ENCODE data around the gene INTS15. TPM values are rescaled to one million over a fixed set of nuclear protein-coding genes. Genes with fewer than 3 reads are reported as not detected.

INTS15 gene
- total and polyA plus RNA-seq, 10 of the 15 experiments (the other 5 are each of a cell fraction or from before 2014, with no cell fraction given), result 0.89 to 28.2 (median 16.8) TPM

GRCh38 chr7:6614953-6615722 lies 25.3 kb downstream of the INTS15 start, which contains the start of gene ZNF853:
TSS of gene ZNF853 (plus strand) at chr7:6615610. CDS start at chr7:6616175, 565 bp downstream.
- H3K36me3 ChIP-seq (ENCODE audit: control insufficient read depth in 2 of 2, insufficient read depth in 2 of 2, low read length in 1 of 2), result no peaks in the 10 kb centered on the region
- peaks cover 0 to 10% of the 10 kb centered on the region in 2 experiments; a peak in 3 of 4 replicates for H3K27me3 ChIP-seq (replicated peaks in 1 of 2; ENCODE audit: control insufficient read depth in 2 of 2, insufficient read depth in 2 of 2, low read length in 1 of 2)
- no peak within 1 kb of the TSS for H3K27ac ChIP-seq (ENCODE audit: control insufficient read depth, insufficient read depth)
- ChIA-PET POLR2A (no interaction called here), SMC1A (ENCODE audit: uncharacterized antibody, unreplicated experiment) (no interaction called here), RAD21 (ENCODE audit: unreplicated experiment) (no interaction called here), CTCF (no interaction called here)
- H3K9me3 ChIP-seq (replicated peaks; ENCODE audit: control insufficient read depth, insufficient read depth, low read length), result no peaks in the 10 kb centered on the region
- FAIRE-seq (no peak), ATAC-seq (peak; percentile 12; the same call in 2 of the 3 replicates), DNase-seq (ENCODE audit: low read depth, low spot score) (no peak)
- 0 out of 2 replicates have a peak within 1 kb of the TSS, but pooled peaks have one; percentile 25 for H3K4me2 ChIP-seq (ENCODE audit: control insufficient read depth, insufficient read depth)
- intact Hi-C loops (cut with micrococcal nuclease; ENCODE audit: unreplicated experiment), result no loop called here
- H3K9ac ChIP-seq (ENCODE audit: control insufficient read depth, insufficient read depth, low read length), result no peak within 1 kb of the TSS
- WGBS (ENCODE audit: insufficient coverage, insufficient replicate concordance, low lambda C conversion rate, missing lambda C conversion rate), result 20% methylated on average over 39 of the region's 91 CpGs
- H2AFZ ChIP-seq (ENCODE audit: control insufficient read depth, low read depth, low read length), result no peak within 1 kb of the TSS; the same call in 1 of the 2 replicates
- H4K20me1 ChIP-seq (ENCODE audit: control insufficient read depth, insufficient read depth), result no peaks in the 10 kb centered on the region
- no TSS peak for BruUV-seq (replicated peaks)
- in situ Hi-C loops (cut with MboI), result no loop called here
- H3K4me1 ChIP-seq (ENCODE audit: control insufficient read depth, insufficient read depth, low read length), result peaks cover 7% of the 10 kb centered on the region
- peak; percentile 49 for TF ChIP-seq SUZ12 (IDR thresholded peaks at IDR 0.05; ENCODE audit: unreplicated experiment)
- TF ChIP-seq STAT1 (conservative IDR thresholded peaks at IDR 0.05), result no peak
- no peak for TF ChIP-seq BHLHE40 (IDR thresholded peaks at IDR 0.05; ENCODE audit: borderline replicate concordance in 1 of 2, low read depth in 2 of 2, low read length in 1 of 2)
- TF ChIP-seq LARP7 (IDR thresholded peaks at IDR 0.05), result peak; percentile 51; the same call in 1 of the 2 replicates
- no peak for TF ChIP-seq USF2 (IDR thresholded peaks at IDR 0.05; ENCODE audit: borderline replicate concordance, low read depth, low read length)
- no peak for TF ChIP-seq BCLAF1 (IDR thresholded peaks at IDR 0.05)
- no peak for TF ChIP-seq SRF (IDR thresholded peaks at IDR 0.05; ENCODE audit: low read depth in 2 of 2, low read length in 2 of 2)
- TF ChIP-seq RBBP5 (conservative IDR thresholded peaks at IDR 0.05), result no peak
- no peak for TF ChIP-seq RUNX3 (IDR thresholded peaks at IDR 0.05; ENCODE audit: low read length)
- TF ChIP-seq EP300 (IDR thresholded peaks at IDR 0.05; ENCODE audit: borderline replicate concordance in 1 of 2, control insufficient read depth in 1 of 2, low read depth in 2 of 2, low read length in 2 of 2), result no peak
- TF ChIP-seq IRF3 (IDR thresholded peaks at IDR 0.05), result no peak
- TF ChIP-seq POU2F2 (IDR thresholded peaks at IDR 0.05; ENCODE audit: borderline replicate concordance, low read depth, low read length), result no peak
- TF ChIP-seq RELA (IDR thresholded peaks at IDR 0.05; ENCODE audit: borderline replicate concordance, partially characterized antibody), result no peak
- TF ChIP-seq HDAC6 (IDR thresholded peaks at IDR 0.05; ENCODE audit: unreplicated experiment), result peak; percentile 86
- TF ChIP-seq YY1 (IDR thresholded peaks at IDR 0.05; ENCODE audit: low read depth, low read length), result no peak
- no peak for TF ChIP-seq BRCA1 (IDR thresholded peaks at IDR 0.05; ENCODE audit: low read depth, low read length)
- H3K79me2 ChIP-seq (ENCODE audit: control insufficient read depth, insufficient read depth, low read length), result no peaks in the 10 kb centered on the region
- H3K4me3 ChIP-seq, result no peak within 1 kb of the TSS
